GM12875 (cell line): ENCODE data around the gene PSTPIP1.

Experiments used
- H3K4me3 ChIP-seq: one replicate; pipeline ENCODE4 v1.5.1; 2011; ENCODE audit warnings: low read depth, low read length, control low read depth
- TF ChIP-seq, protein P1 (sequence below): IDR thresholded peaks from 2 replicates; pipeline ENCODE4 v1.5.1; 2011; ENCODE audit warnings: low read depth, mild to moderate bottlenecking, control low read depth, inconsistent platforms, low read length, moderate library complexity, borderline replicate concordance; ENCODE audit not compliant: insufficient read depth

Gene PSTPIP1

GRCh38 chr15:77032647-77033416 lies 37.9 kb downstream of the PSTPIP1 start:
- H3K4me3 ChIP-seq, result no peak overlapping the region
- TF ChIP-seq, protein P1, sequence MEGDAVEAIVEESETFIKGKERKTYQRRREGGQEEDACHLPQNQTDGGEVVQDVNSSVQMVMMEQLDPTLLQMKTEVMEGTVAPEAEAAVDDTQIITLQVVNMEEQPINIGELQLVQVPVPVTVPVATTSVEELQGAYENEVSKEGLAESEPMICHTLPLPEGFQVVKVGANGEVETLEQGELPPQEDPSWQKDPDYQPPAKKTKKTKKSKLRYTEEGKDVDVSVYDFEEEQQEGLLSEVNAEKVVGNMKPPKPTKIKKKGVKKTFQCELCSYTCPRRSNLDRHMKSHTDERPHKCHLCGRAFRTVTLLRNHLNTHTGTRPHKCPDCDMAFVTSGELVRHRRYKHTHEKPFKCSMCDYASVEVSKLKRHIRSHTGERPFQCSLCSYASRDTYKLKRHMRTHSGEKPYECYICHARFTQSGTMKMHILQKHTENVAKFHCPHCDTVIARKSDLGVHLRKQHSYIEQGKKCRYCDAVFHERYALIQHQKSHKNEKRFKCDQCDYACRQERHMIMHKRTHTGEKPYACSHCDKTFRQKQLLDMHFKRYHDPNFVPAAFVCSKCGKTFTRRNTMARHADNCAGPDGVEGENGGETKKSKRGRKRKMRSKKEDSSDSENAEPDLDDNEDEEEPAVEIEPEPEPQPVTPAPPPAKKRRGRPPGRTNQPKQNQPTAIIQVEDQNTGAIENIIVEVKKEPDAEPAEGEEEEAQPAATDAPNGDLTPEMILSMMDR, result no peak

GRCh38 chr15:77033417-77033728 lies 38.4 kb downstream of the PSTPIP1 start:
- TF ChIP-seq, protein P1, result no peak
- H3K4me3 ChIP-seq, result no peak overlapping the region

DNA sequence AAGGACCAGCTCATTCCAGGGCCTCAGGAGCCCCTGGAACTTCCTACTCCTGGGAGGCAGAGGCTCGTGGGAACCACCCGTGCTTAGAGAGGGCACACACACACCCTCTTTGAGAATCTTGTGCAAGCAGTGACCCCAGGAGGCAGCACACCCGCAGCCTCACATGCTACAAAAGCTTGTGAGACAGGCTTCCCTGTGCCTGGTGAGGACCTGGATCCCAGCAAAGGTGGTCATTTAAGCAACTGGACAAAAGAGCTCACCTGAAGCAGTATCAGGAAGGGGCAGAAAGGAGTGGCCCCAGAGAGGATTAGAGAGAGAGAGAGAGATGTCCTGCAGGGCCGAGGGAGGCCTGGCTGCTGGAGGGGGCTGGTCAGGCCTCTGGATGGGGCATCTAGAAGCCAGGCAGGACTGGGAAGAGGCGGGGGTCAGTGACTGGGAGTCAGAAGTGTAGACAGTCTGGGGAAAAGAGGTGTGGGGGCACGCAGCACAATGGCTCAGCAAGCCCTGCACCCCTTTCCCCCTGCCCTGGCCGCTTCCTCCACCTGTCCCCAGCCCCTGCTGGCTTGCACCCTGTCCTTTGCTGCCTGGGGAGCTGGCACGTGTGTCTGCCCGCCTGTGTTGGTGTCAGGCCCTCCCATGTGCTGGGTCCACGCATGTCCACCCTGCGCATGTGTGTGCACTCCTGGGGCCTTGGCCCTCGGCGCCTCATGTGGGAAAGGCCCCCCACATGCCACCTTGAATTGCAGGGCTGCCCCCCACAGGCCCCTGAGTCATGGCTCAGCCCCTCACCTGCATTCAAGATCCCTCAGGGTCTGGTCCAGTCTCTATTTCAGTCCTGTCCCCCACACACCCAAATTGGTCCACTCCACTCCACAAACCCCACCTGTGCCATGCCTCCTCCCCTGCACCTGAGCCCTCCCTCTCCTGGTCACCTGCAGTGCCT lies 39.1 kb downstream of the PSTPIP1 start:
- H3K4me3 ChIP-seq, result no peak overlapping the region
- TF ChIP-seq, protein P1, result no peak

DNA sequence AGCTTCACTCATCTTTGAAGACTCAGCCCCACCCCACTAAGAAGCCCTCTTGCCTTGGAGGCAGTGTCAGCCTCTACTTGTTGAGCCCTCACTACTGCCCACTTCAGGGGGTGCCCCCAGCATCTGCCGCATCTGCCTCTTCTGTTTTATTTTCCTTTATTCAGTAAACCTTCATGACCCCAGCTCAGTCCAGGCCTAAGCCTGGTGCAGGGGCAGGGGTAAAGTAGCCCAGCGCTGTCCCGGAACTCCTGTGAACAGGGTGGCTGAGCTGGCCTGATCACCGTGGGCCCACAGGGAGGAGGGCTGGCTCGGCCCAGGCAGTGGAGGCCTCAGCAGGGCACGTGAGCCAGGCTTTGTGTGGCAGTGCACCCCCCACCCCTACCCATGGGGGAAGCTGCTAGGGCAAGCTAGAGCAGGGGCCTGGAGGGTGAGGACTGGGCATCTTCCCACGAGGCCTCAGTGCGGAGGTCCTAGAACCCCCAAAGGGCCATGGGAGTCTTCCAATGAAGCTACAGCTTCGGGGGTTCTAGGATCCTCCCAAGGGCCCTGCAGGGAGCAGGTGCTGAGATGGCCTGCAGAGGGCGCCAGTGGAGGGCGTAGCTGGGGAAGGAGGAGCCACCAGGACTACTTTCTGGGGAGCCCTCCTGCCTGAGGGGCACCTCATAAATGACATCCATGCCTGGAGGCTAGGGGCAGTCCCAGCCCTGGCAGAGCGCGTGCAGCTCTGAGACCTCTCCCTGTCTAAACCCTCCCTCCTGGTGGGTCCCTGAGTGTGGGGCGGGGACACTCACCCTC lies 40.0 kb downstream of the PSTPIP1 start:
- TF ChIP-seq, protein P1, result peak; percentile 73
- H3K4me3 ChIP-seq, result no peak overlapping the region

DNA sequence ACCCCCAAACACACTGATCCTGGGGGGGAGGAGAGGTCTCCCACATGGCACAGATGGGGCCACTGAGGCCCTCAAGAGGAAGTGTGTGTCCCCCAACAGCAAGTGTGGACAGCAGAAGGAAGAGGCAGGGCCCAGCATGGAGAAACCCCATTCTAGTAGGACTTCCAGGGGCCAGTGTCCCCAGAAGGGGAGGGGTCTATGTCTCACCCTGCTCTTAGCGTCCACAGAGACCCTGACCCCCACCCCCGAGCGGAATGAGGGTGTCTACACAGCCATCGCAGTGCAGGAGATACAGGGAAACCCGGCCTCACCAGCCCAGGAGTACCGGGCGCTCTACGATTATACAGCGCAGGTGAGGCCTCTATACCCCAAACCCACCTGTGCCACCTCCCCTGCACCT lies 40.7 kb downstream of the PSTPIP1 start:
- TF ChIP-seq, protein P1, result no peak
- no peak overlapping the region for H3K4me3 ChIP-seq

DNA sequence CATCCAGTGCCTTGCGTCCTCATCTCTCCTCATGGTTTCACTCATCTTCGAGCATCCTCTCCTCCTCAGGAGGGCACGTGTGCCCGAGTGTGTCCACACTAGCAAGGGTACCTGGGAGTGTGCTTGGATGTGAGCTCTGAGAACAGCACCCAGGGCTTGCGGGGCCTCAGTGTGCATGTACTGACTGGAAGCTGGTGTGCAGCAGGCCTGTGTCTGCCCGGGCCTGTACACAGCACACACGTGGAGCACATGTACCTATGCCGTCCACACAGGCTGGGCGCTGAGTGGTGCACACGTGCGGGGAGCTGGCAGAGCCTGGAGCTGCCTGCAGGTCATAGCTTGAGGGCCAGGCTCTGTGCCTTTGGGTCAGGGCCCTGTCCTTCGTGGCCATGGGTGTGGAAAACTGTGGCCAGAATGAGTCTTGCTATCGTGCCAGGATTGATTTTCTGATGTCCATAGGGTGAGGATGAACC lies 41.1 kb downstream of the PSTPIP1 start:
- TF ChIP-seq, protein P1, result no peak
- H3K4me3 ChIP-seq, result no peak overlapping the region
